IPS-18c (cell line): Measurements from ENCODE around the gene DNHD1.

Source experiments
- H3K4me3 ChIP-seq: 2 replicates; pipeline ENCODE4 v1.7.0; 2013; ENCODE audit warnings: low read depth, mild to moderate bottlenecking, low read length, moderate library complexity; ENCODE audit not compliant: insufficient read depth
- H3K9me3 ChIP-seq: one replicate; pipeline ENCODE4 v1.6.1; 2013; ENCODE audit warnings: mild to moderate bottlenecking, low read length, moderate library complexity; ENCODE audit not compliant: control insufficient read depth, insufficient read depth

Gene DNHD1

DNA sequence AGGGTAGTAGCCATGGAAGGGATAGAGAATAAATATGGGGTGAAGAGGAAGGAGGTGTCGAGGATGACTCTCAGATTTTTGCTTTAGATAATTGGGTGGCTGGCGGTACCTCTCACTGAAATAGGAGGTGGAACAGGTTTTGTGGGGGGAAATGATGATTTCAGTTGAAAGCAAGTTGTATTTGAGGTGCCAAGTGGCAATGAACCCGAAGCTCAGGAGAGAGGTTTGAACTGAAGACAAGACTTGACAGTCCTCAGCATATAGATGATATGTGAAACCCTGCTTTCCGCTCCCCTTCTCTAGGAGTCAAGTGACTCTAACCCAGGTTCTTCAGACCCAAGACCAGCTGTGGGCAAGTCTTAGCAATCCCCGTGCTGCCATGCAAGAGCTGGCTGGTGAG, 72.6 kb downstream of the DNHD1 start:
- H3K4me3 ChIP-seq: no peak overlapping the region

DNA sequence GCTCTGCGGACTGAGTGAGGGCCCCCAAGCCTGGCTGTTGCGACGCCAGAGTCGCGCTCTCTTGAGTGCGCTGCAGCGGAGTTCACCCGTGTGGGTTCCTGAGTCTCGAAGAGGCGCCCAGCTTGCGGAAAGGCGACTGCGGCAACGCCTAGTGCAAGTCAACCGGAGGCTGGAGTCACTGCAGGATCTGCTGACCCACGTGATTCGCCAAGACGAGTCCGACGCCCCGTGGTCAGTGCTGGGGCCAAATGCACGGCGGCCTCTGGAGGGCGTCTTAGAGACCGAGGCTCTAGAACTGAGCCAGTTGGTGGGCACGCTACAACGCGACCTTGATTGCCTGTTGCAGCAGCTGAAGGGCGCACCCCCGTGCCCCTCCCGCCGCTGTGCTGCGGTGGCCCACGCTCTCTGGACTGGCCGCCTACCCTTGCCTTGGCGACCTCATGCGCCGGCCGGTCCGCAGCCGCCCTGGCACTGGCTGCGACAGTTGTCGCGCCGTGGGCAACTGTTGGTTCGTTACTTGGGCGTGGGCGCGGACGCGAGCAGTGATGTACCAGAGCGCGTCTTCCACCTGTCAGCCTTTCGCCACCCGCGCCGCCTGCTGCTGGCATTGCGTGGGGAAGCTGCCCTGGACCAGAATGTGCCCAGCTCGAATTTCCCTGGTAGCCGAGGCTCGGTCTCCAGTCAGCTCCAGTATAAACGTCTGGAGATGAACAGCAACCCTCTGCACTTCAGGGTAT, 73.8 kb downstream of the DNHD1 start:
- Histone ChIP-seq H3K4me3 (no peak overlapping the region), H3K9me3 (no peaks in the 10 kb centered on the region)

More for the DNA sequence above, 72.6 kb downstream of the DNHD1 start:
- H3K9me3 ChIP-seq: no peaks in the 10 kb centered on the region

DNA sequence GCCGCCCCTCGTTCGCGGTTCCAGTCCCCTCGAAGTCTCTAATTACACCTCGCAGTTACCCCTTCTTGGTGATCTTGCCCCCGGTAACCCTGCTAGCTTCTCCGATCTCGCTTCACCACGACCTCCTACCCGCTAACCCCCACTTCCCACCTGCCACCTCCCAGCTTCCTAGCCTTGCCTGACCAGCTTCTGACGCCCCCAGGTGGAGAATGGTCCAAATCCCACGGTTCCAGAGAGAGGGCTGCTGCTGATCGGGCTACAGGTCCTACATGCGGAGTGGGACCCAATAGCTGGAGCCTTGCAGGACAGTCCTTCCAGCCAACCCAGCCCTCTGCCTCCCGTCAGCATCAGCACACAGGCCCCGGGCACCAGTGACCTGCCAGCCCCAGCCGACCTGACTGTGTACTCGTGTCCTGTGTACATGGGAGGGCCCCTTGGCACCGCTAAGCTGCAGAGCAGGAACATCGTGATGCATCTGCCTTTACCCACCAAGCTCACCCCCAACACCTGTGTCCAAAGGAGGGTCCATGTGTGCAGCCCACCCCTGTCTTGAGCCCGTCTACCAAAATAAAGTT, 74.4 kb downstream of the DNHD1 start:
- Histone ChIP-seq H3K9me3 (no peaks in the 10 kb centered on the region), H3K4me3 (no peak overlapping the region)

DNA sequence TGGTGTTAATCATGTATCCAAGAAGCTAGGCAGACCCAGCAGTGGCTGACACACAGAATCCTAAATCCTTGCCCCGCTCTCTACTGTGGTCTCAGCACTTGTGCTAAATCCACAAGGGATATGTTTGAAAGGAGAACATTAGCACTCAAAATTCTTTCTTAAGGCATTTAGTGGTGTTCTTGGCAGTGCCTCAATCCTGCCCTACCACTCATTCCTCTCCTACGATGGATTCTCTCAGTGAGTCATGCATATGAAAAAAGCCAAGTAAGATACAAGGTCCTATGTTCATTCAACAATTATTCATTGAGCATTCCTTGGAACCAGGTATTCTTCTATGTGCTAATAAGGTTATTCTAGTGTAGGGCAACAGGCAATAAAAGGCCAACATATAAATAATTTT, 75.1 kb downstream of the DNHD1 start:
- Histone ChIP-seq H3K4me3 (no peak overlapping the region), H3K9me3 (no peaks in the 10 kb centered on the region)

DNA sequence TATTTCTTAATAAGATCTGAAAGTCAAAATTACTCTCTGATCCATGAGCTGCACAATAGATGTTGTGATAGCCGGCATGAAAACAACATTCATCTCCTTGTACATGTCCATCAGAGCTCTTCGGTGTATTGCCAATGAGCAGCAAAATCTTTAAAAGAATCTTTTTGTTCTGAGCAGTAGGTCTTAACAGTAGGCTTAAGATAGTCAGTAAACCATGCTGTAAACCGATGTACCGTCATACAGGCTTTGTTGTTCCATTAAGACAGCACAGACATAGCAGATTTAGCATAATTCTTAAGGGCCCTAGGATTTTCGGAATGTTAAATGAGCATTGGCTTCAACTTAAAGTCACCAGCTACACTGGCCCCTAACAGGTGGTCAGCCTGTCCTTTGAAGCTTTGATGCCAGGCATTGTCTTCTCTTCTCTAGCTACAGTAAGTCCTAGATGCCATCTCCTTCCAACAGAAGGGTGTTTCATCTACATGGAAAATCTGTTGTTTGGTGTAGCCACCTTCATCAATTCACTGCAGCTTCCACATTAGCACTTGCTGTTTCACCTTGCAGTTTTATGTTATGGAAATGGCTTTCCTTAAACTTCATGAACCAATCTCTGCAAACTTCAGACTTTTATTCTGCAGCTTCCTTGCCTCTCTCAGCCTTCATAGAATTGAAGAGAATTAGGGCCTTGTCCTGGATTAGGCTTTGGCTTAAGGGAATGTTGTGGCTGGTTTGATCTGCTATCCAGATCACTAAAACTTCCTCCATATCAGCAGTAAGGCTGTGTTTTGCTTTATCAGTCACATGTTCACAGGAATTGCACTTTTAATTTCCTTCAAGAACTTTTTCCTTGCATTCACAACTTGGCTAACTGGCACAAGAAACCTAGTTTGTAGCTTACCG, 78.0 kb downstream of the DNHD1 start:
- Histone ChIP-seq H3K9me3 (no peaks in the 10 kb centered on the region), H3K4me3 (no peak overlapping the region)

DNA sequence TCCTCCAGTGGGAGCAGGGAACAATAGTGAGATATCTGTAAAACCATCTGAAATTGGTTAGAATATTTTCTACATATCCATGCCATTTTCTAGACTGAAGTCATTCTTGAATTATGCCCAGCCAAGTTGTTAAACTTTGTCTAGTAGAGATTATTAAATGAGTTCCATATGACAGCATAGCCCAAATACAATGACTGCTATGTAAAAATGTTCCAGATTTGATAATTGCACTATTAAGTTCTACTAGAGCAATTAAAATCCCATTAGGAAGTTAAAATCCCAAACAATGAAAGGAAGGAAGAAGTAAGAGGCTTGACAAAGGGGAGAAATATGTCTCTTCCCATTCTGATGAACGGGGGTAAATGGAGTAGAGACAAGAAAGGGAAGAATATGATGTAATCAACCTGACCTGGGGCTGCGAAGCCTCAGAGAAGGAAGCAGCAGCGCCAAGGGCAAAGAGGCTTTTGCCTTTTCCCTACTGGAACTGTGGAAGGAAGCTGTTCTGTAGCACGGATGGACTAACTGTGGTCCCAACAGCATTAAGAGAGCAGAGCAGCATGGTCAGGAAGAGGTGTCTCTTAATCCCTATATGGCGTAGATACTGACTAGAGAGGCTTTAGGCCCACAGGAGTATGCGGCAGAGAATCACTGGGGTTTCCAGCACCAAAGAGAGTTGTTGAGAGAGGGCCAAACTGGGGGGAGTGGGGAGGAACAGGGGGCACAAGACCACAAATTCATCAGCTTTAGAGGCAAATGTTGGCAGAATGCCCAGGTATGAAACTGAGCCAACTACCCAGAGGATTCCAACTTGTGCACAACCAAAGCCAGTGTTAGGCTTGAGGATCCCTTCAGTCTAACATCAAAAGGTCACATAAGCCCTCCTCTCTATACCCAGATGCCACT, 79.6 kb downstream of the DNHD1 start:
- no peaks in the 10 kb centered on the region for H3K9me3 ChIP-seq
- H3K4me3 ChIP-seq: no peak overlapping the region; the same call in 1 of the 2 replicates

DNA sequence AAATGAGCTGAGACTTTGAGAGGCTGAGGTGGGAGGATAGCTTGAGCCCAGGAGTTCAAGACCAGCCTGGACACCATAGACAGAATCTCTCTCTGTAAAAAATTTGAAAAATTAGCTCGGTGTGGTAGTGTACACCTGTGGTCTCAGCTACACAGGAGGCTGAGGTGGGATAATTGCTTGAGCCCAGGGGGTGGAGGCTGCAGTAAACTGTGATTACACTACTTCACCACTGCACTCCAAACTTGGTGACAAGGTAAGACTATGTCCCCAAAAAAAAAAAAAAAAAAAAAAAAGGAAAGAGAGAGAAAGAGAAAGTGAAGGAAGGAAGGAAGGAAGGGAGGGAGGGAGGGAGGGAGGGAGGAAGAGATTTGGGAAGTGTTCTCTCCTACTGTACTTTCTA, 81.1 kb downstream of the DNHD1 start:
- H3K4me3 ChIP-seq: no peak overlapping the region
- no peaks in the 10 kb centered on the region for H3K9me3 ChIP-seq

DNA sequence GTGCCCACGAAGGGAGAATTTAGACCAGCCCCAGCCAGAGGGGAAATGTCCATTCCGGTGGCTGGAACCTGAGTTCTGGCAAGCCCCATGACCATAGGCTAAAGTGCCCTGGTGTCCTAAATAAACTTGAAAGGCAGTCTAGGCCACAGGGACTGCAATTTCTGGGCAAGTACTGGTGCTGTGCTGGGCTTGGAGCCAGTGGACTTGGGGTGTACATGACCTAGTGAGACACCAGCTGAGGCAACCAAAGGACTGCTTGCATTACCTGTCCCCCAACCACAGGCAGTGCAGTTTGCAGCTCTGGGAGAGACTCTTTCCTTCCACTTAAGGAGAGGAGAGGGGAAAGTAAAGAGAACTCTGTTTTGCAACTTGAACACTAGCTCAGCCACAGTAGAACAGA, 82.6 kb downstream of the DNHD1 start:
- Histone ChIP-seq H3K9me3 (no peaks in the 10 kb centered on the region), H3K4me3 (no peak overlapping the region)

DNA sequence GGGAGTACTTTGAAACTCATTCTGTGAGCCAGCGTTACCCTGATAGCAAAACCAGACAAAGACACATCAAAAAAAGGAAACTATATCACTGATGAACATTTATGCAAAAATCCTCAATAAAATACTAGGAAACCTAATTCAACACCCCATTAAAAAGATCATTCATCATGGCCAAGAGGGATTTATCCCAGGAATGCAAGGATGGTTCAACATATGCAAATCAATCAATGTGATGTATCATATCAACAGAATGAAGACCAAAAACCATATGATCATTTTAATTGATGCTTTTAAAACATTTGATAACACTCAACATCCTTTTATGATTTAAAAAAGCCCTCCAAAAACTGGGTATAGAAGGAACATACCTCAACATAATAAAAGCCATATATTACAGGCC, 86.5 kb downstream of the DNHD1 start:
- no peak overlapping the region for H3K4me3 ChIP-seq
- peaks cover 2% of the 10 kb centered on the region for H3K9me3 ChIP-seq

DNA sequence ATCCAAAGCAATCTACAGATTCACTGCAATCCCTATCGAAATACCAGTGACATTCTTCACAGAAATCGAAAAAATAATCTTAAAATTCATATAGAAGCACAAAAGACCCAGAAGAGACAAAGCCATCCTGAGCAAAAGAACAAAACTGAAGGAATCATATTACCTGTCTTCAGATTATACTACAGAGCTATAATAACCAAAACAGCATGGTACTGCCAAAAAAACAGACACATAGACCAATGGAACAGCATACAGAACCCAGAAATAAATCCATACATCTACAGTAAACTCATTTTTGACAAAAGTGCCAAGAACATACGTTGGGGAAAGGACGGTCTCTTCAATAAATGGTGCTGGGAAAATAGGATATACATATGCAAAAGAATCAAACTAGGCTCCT, 87.4 kb downstream of the DNHD1 start:
- Histone ChIP-seq H3K4me3 (no peak overlapping the region), H3K9me3 (peaks cover 2% of the 10 kb centered on the region)

DNA sequence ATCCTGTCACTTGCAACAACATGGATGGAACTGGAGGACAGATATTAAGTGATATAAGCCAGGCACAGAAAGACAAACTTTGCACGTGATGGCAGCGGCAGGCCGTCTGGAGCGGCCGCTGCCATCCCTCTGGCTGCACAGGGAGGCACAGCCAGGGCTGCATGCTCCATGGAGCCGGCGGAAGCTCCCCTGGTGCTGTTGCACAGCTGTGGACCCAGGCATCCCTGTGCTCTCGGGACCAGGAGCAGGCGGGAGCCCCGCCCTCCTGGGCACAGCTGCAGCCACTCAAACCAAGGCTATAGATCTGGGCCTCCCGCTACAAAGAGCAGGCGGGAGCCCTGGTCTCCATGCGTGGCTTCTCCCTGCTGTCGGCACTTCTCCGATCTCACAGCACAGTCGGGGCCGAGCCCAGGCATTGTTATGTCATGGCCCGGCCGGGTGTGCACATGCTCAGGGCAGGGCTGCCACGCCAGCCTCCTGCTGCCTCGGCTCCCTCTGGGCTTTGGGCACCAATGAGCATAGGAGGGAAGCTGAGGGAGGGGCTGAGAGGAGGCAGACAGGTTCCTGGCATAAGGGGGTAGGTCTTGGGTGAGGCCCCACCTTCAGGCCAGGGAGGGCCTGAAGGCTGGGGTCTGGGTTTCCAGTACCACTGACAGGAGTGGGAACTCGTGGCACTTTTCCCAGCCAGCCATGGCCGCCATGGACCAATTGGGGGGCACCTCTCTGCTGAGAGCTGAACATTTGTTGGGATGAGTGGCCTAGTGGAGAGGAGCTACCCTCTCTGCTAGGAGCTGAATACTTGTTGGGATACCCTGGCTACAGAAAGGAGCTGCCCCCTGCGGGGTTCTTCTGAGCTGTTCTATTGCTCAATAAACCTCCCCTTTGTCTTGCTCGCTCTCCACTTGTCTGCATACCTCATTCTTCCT, 89.6 kb downstream of the DNHD1 start:
- no peak overlapping the region for H3K4me3 ChIP-seq
- H3K9me3 ChIP-seq: peaks cover 2% of the 10 kb centered on the region

DNA sequence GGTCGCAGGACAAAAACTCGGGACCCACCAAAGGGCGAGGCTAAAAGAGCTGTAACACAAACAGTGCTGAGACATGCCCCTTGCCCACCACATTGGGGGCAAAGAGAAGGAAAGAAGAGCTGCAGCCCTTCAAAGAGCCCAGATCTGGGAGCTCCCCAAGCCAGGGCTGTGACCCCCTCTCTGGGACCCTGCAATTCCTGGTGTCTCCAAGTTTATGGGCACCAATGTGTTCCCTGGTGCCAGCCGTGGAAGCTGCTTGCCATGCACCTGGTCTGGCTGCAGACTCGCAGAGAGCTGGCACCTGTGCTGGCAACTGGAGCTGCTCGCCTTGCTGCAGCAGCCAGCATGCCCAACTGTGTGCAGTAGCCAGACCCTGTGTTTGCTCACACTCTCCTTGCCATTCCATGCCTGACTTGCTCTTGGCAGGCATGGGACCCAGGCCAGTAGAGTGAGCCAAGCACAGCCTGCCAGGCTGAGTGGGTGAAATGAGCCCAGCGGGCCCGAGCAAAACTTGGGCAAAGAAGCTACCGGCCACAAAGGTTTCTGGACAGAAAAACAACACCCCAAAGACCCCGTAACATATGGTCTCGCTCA, 90.4 kb downstream of the DNHD1 start:
- no peak overlapping the region for H3K4me3 ChIP-seq
- peaks cover 2% of the 10 kb centered on the region for H3K9me3 ChIP-seq

DNA sequence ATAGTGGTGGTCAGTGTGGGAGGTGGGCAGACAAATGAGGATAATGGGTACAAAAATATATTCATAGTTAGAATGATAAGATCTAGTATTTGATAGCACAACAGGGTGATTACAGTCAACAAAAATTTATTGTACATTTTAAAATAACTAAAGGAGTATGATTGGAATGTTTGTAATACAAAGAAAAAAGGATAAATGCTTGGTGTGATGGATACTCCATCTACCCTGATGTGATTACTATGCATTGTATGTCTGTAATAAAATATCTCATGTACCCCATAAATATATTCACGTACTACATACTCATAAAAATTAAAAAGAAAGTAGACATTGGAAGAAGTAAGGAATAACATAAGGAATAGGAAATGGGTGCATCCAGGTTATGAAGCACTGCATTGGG, 90.9 kb downstream of the DNHD1 start:
- Histone ChIP-seq H3K9me3 (peaks cover 2% of the 10 kb centered on the region), H3K4me3 (no peak overlapping the region)

DNA sequence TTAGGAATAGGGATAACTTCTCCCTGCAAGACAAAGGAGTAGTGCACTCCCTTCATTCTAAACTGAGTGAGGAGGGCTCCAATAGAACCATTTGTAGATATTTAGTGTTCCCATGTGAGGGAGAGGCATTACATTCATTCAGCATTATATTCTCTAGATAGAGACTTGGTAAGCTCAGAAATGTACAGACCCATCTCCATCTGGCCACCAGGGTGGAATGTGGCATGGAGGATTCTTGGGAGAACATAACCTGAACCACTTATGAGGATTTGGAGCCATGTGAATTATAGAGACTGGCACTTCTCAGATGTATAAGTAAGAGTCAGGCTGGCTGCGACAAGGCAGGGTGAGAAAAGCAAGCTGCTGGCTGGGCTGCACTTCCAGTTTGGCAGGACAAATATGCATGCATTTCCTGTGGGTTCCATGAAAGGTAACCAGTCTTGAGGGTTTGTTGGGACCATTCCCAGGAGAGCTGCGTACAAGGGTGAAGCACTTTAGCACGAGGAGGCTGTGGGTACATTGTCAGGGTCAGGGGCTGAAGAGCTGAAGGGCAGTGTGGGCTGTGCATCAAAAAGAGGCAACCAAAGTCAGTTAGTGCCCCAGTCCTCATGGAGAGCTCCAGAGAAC, 97.2 kb downstream of the DNHD1 start:
- no peak overlapping the region for H3K4me3 ChIP-seq
- no peaks in the 10 kb centered on the region for H3K9me3 ChIP-seq

DNA sequence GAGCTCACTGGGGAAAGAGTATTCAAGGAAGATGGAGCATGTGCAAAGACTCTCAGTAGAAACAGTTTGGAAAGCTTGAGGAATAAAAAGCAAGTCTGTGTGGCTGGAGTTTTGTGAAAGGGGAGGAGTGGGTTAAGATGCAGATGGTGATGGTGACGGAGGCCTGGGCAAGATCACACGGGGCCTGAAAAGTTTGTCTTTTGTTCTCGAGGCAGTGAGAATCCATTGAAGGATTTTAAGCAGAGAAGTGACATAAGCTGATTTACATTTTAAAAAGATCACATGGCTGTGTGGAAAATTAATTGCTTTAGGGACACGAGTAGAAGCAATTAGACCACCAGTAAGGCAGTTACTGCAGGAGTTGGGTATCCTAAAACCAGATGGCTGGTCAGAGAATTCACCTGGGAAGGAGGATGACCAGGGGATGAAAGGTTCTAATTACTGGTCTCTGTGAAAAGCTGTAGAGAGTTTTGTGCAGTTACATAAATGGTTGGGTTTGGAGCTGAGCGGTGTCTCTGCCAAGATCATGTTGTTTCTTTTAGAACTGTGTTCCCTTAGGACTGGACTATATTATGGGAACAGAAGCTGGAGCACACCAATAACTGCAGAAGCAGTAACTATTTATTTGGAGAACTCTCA, 99.3 kb downstream of the DNHD1 start:
- Histone ChIP-seq H3K4me3 (no peak overlapping the region), H3K9me3 (no peaks in the 10 kb centered on the region)
